CD14-positive monocyte (primary cell): Measurements from ENCODE around the gene PFDN2. TPM values are rescaled to one million over a fixed set of nuclear protein-coding genes. Genes with fewer than 3 reads are reported as not detected.

ENCODE experiments used
- DNase-seq, 3 donors: peaks; one replicate each; pipeline ENCODE4 v3.0.0-alpha.2; 2011 to 2022
- H2AFZ ChIP-seq: 2 replicates; pipeline ENCODE4 v1.6.0; 2012; ENCODE audit warnings: mild to moderate bottlenecking, low read depth, low read length, inconsistent platforms; ENCODE audit not compliant: insufficient read depth, poor library complexity, severe bottlenecking
- H3K27ac ChIP-seq, 2 donors: 1 replicate in 1 of 2; 2 replicates in 1 of 2; pipeline ENCODE4 v1.5.1; 2012 to 2013; ENCODE audit warnings: low read length in 2 of 2, control low read depth in 1 of 2, inconsistent platforms in 1 of 2, low read depth in 1 of 2, mild to moderate bottlenecking in 1 of 2
- H3K27me3 ChIP-seq, 2 donors: one replicate each; pipeline versions ENCODE4 v1.6.0 to v1.6.1; 2011 to 2013; ENCODE audit warnings: low read length in 2 of 2; ENCODE audit not compliant: control insufficient read depth in 2 of 2, insufficient read depth in 2 of 2
- H3K36me3 ChIP-seq, 2 donors: replicated peaks in 1 of 2; 1 replicate in 1 of 2; 2 replicates in 1 of 2; pipeline versions ENCODE4 v1.5.1 to v1.6.1; 2012 to 2013; ENCODE audit warnings: low read length in 2 of 2, control low read depth in 1 of 2, inconsistent platforms in 1 of 2, mild to moderate bottlenecking in 1 of 2; ENCODE audit not compliant: insufficient read depth in 2 of 2, control insufficient read depth in 1 of 2
- H3K4me1 ChIP-seq, 2 donors: 1 replicate in 1 of 2; 2 replicates in 1 of 2; pipeline versions ENCODE4 v1.5.1 to v1.6.1; 2012 to 2013; ENCODE audit warnings: low read length in 2 of 2, control low read depth in 1 of 2, inconsistent platforms in 1 of 2, mild to moderate bottlenecking in 1 of 2, moderate library complexity in 1 of 2; ENCODE audit not compliant: insufficient read depth in 2 of 2, control insufficient read depth in 1 of 2
- H3K4me2 ChIP-seq: replicated peaks from 2 replicates; pipeline ENCODE3; 2012; ENCODE audit warnings: low read length, moderate library complexity, mild to moderate bottlenecking; ENCODE audit not compliant: poor library complexity, severe bottlenecking; ENCODE audit errors: extremely low read depth
- H3K4me3 ChIP-seq, 3 experiments: fragments of 200-600 bp in 1 of 3; sonication (generic) in 1 of 3; replicated peaks in 1 of 3; 1 replicate in 2 of 3; 2 replicates in 1 of 3; pipeline ENCODE4 v1.5.1; 2011 to 2013; ENCODE audit warnings: low read length in 3 of 3, mild to moderate bottlenecking in 3 of 3, control low read depth in 2 of 3, low read depth in 2 of 3, inconsistent platforms in 1 of 3, moderate library complexity in 1 of 3
- H3K79me2 ChIP-seq: 2 replicates; pipeline ENCODE4 v1.6.0; 2012; ENCODE audit warnings: mild to moderate bottlenecking, control low read depth, inconsistent platforms, low read length, moderate library complexity; ENCODE audit not compliant: insufficient read depth
- H3K9ac ChIP-seq: 2 replicates; pipeline ENCODE4 v1.6.0; 2017; ENCODE audit warnings: low read length, mild to moderate bottlenecking; ENCODE audit not compliant: insufficient read depth, poor library complexity, severe bottlenecking
- H3K9me3 ChIP-seq, 2 donors: replicated peaks in 1 of 2; 1 replicate in 1 of 2; 2 replicates in 1 of 2; pipeline versions ENCODE4 v1.5.1 to v1.6.1; 2012 to 2013; ENCODE audit warnings: low read length in 2 of 2, control low read depth in 1 of 2; ENCODE audit not compliant: control insufficient read depth in 1 of 2, insufficient read depth in 1 of 2
- H4K20me1 ChIP-seq: 2 replicates; pipeline ENCODE4 v1.6.0; 2012; ENCODE audit warnings: mild to moderate bottlenecking, low read length, control low read depth, moderate library complexity; ENCODE audit not compliant: insufficient read depth
- H3K27ac Mint-ChIP-seq, 7 donors: one replicate each; pipeline ENCODE4 v1.8.0; 2020; ENCODE audit warnings: mild to moderate bottlenecking in 7 of 7, mixed read lengths in 7 of 7, moderate library complexity in 6 of 7, inconsistent platforms in 2 of 7
- H3K27me3 Mint-ChIP-seq, 3 donors: one replicate each; pipeline ENCODE4 v1.8.0; 2021 to 2022; ENCODE audit warnings: low read depth in 3 of 3, mild to moderate bottlenecking in 3 of 3, mixed read lengths in 3 of 3, moderate library complexity in 3 of 3, inconsistent platforms in 1 of 3
- H3K36me3 Mint-ChIP-seq, 2 donors: one replicate each; pipeline ENCODE4 v1.8.0; 2020; ENCODE audit warnings: mixed read lengths in 2 of 2, inconsistent platforms in 1 of 2, mild to moderate bottlenecking in 1 of 2
- H3K4me1 Mint-ChIP-seq: one replicate; pipeline ENCODE4 v1.8.0; 2020; ENCODE audit warnings: mild to moderate bottlenecking, mixed read lengths
- H3K4me3 Mint-ChIP-seq, 2 donors: one replicate each; pipeline ENCODE4 v1.8.0; 2020; ENCODE audit warnings: mild to moderate bottlenecking in 2 of 2, mixed read lengths in 2 of 2, moderate library complexity in 1 of 2
- H3K9me3 Mint-ChIP-seq, 7 donors: one replicate each; pipeline ENCODE4 v1.8.0; 2020 to 2022; ENCODE audit warnings: mixed read lengths in 7 of 7, mild to moderate bottlenecking in 6 of 7, moderate library complexity in 6 of 7, inconsistent platforms in 2 of 7
- CTCF ChIP-seq: fragments of 200-600 bp; IDR thresholded peaks from one replicate; pipeline ENCODE4 v1.8.0; 2022; ENCODE audit warnings: antibody characterized with exemption, mild to moderate bottlenecking
- WGBS: methylation state at CpG from one replicate; pipeline ENCODE4 v1.1.5; 2013; ENCODE audit warnings: missing lambda C conversion rate; ENCODE audit not compliant: insufficient coverage; 5-methylcytosine and 5-hydroxymethylcytosine counted together
- intact Hi-C, 2 donors: fragments of 100-400 bp; cut with micrococcal nuclease; formaldehyde crosslinking; loops; one replicate each; pipeline versions ENCODE4 v1.15.0 to v1.15.1; 2023
- polyA plus RNA-seq, 3 donors: library from polyadenylated mRNA; depleted of rRNA in 1 of 3; unstranded in 2 of 3; stranded (reverse) in 1 of 3; fragments of 300-500 nt in 2 of 3; fragments of >200 nt in 1 of 3; fragmentation: Illumina TruSeq in 2 of 3; gene quantifications; 1 replicate in 2 of 3; 2 replicates in 1 of 3; pipeline ENCODE4 v1.2.3, GENCODE V29; 2012 to 2021

PFDN2 gene
- polyA plus RNA-seq, 3 donors: 59.1 to 80.7 (median 65.6) TPM

- 96% methylated on average over 4 of the region's 4 CpGs for WGBS
- peaks cover 94% of the 10 kb centered on the region for H3K79me2 ChIP-seq
- peak overlapping the region in 2 of 7 donors; percentile 32 to 76 for H3K27ac Mint-ChIP-seq
These were observed 11.0 kb upstream of the PFDN2 start for GRCh38 chr1:161128591-161129420.

More at GRCh38 chr1:161128591-161129420, 11.0 kb upstream of the PFDN2 start:
- peaks cover 56% of the 10 kb centered on the region for H3K4me1 Mint-ChIP-seq
- peak overlapping the region in 1 of 3 experiments; percentile 52 for H3K4me3 ChIP-seq
- no peak overlapping the region for H3K4me2 ChIP-seq
- H3K36me3 ChIP-seq: peaks cover 28 to 67% of the 10 kb centered on the region in 2 donors
- no peak overlapping the region for H3K4me3 Mint-ChIP-seq
- TF ChIP-seq CTCF: no peak
- H3K4me1 ChIP-seq: peaks cover 47 to 63% of the 10 kb centered on the region in 2 donors
- no peaks in the 10 kb centered on the region for H3K27me3 ChIP-seq
- H3K9ac ChIP-seq: no peak overlapping the region
- H4K20me1 ChIP-seq: peaks cover 44% of the 10 kb centered on the region
- no peak for DNase-seq
- H2AFZ ChIP-seq: no peak overlapping the region
- H3K9me3 ChIP-seq: no peaks in the 10 kb centered on the region
- H3K27me3 Mint-ChIP-seq: peaks cover 0 to 2% (median 1%) of the 10 kb centered on the region in 3 donors
- intact Hi-C loops: no loop called here
- no peaks in the 10 kb centered on the region for H3K9me3 Mint-ChIP-seq
- H3K36me3 Mint-ChIP-seq: peaks cover 52 to 60% of the 10 kb centered on the region in 2 donors
- peak overlapping the region in 1 of 2 donors; percentile 75 for H3K27ac ChIP-seq
